Activated T-cell treated with anti-CD3 and anti-CD28 coated beads, Interleukin-2, amount 50 U/mL, for 24 hours (primary cell): ENCODE data around the gene SH3GL3.

ENCODE experiments used
- DNase-seq: peaks from one replicate; pipeline ENCODE4 v3.0.0-alpha.2; 2020
- H3K27ac Mint-ChIP-seq: 2 replicates; pipeline ENCODE4 v1.8.0; 2020; ENCODE audit warnings: mild to moderate bottlenecking, mixed read lengths
- H3K27me3 Mint-ChIP-seq: 2 replicates; pipeline ENCODE4 v1.8.0; 2020; ENCODE audit warnings: mixed read lengths
- H3K36me3 Mint-ChIP-seq: 2 replicates; pipeline ENCODE4 v1.8.0; 2020; ENCODE audit warnings: low read depth, mixed read lengths
- H3K4me1 Mint-ChIP-seq: 2 replicates; pipeline ENCODE4 v1.8.0; 2020; ENCODE audit warnings: low read depth, mixed read lengths
- H3K4me3 Mint-ChIP-seq: 2 replicates; pipeline ENCODE4 v1.8.0; 2020; ENCODE audit warnings: mild to moderate bottlenecking, moderate library complexity, mixed read lengths
- H3K9me3 Mint-ChIP-seq: 2 replicates; pipeline ENCODE4 v1.8.0; 2020; ENCODE audit warnings: mixed read lengths

SH3GL3 gene

GRCh38 chr15:83657549-83657948, 210.4 kb downstream of the SH3GL3 start:
- no peak for DNase-seq
- H3K4me3 Mint-ChIP-seq: no peak overlapping the region
- H3K36me3 Mint-ChIP-seq: no peaks in the 10 kb centered on the region
- no peaks in the 10 kb centered on the region for H3K9me3 Mint-ChIP-seq
- no peaks in the 10 kb centered on the region for H3K4me1 Mint-ChIP-seq
- peaks cover 36% of the 10 kb centered on the region for H3K27me3 Mint-ChIP-seq
- H3K27ac Mint-ChIP-seq: no peak overlapping the region

GRCh38 chr15:83658430-83659416, 211.6 kb downstream of the SH3GL3 start:
- no peak for DNase-seq
- H3K9me3 Mint-ChIP-seq: no peaks in the 10 kb centered on the region
- H3K4me1 Mint-ChIP-seq: no peaks in the 10 kb centered on the region
- H3K36me3 Mint-ChIP-seq: no peaks in the 10 kb centered on the region
- peaks cover 27% of the 10 kb centered on the region for H3K27me3 Mint-ChIP-seq
- no peak overlapping the region for H3K4me3 Mint-ChIP-seq
- no peak overlapping the region for H3K27ac Mint-ChIP-seq

GRCh38 chr15:83659417-83659812, 212.3 kb downstream of the SH3GL3 start:
- no peak overlapping the region for H3K27ac Mint-ChIP-seq
- H3K36me3 Mint-ChIP-seq: no peaks in the 10 kb centered on the region
- no peak for DNase-seq
- no peak overlapping the region for H3K4me3 Mint-ChIP-seq
- no peaks in the 10 kb centered on the region for H3K9me3 Mint-ChIP-seq
- no peaks in the 10 kb centered on the region for H3K4me1 Mint-ChIP-seq
- peaks cover 25% of the 10 kb centered on the region for H3K27me3 Mint-ChIP-seq

- Mint-ChIP-seq H3K4me3 (no peak overlapping the region), H3K27me3 (peaks cover 5% of the 10 kb centered on the region), H3K36me3 (no peaks in the 10 kb centered on the region), H3K9me3 (peaks cover 5% of the 10 kb centered on the region), H3K27ac (no peak overlapping the region), H3K4me1 (no peaks in the 10 kb centered on the region)
- DNase-seq: no peak
These were observed 218.3 kb downstream of the SH3GL3 start for GRCh38 chr15:83665480-83665879.
